ENCODE measurements around the gene SERINC4.

GRCh38 chr15:43751885-43752284, 48.1 kb downstream of the SERINC4 start:
- TF ChIP-seq NKRF (conservative IDR thresholded peaks at IDR 0.05) (no peak), SREBF2 (IDR thresholded peaks at IDR 0.05; ENCODE audit: low read length) (no peak)
